Motor neuron (in vitro differentiated cells): ENCODE data around the gene DPM2. TPM values are rescaled to one million over a fixed set of nuclear protein-coding genes. Genes with fewer than 3 reads are reported as not detected.

ENCODE experiments used
- ATAC-seq, 8 experiments: fragments of 200-7000 bp; cut with Tn5 transposase; replicated peaks in 6 of 8; 2 replicates each; pipeline ENCODE4 v1.8.0; 2021; ENCODE audit warnings: mild to moderate bottlenecking in 8 of 8, moderate library complexity in 8 of 8
- H3K27ac ChIP-seq, 2 donors: fragments of 250-450 bp; sonication (Bioruptor Pico); 2 replicates each; pipeline ENCODE4 v1.9.0; 2021; ENCODE audit warnings: antibody characterized with exemption in 2 of 2, mild to moderate bottlenecking in 2 of 2, moderate library complexity in 1 of 2
- H3K4me1 ChIP-seq, 2 donors: fragments of 250-450 bp; sonication (Bioruptor Pico); replicated peaks in 1 of 2; 2 replicates each; pipeline ENCODE4 v1.6.1; 2021; ENCODE audit warnings: antibody characterized with exemption in 2 of 2, mild to moderate bottlenecking in 2 of 2, moderate library complexity in 1 of 2
- H3K4me3 ChIP-seq, 5 donors: fragments of 250-450 bp; sonication (Bioruptor Pico); 2 replicates each; pipeline ENCODE4 v1.9.0; 2021; ENCODE audit warnings: antibody characterized with exemption in 5 of 5, mild to moderate bottlenecking in 5 of 5, moderate library complexity in 4 of 5
- WGBS, 10 experiments: fragments of 450-650 bp; shearing (Covaris generic); methylation state at CpG; one replicate each; pipeline ENCODE4 v1.0.0; 2022; 5-methylcytosine and 5-hydroxymethylcytosine counted together
- in situ Hi-C, 9 experiments: fragments of 400-800 bp; cut with MboI; loops; one replicate each; pipeline ENCODE4 v1.15.0; 2021; ENCODE audit warnings: low sequenced_read_pairs in 9 of 9, low pct_unique_long_range_greater_than_20kb in 2 of 9; ENCODE audit not compliant: unreplicated experiment in 9 of 9
- total RNA-seq, 8 experiments: library from RNA; unstranded; fragments of 300-600 nt; gene quantifications; 2 replicates each; pipeline versions ENCODE4 v1.2.3 to v1.2.4, GENCODE V29; 2022

The DPM2 gene
- total RNA-seq, 8 experiments from 2014 or later: 22.5 to 37.6 (median 28.8) TPM

- peak in 3 of 8 experiments; percentile 1 for ATAC-seq
- H3K4me3 ChIP-seq: no peak overlapping the region
- in situ Hi-C loops: loop anchor here (25.0 kb wide), 1 partner anchor 331 kb away; no protein-coding TSS in a partner anchor
- WGBS, 10 experiments: 68 to 100% (median 90%) methylated on average over 1 to 5 of the region's 8 CpGs; no CpG with 5 or more reads in 2 of the 10 experiments
- H3K27ac ChIP-seq: no peak overlapping the region
- peaks cover 6 to 21% of the 10 kb centered on the region in 2 donors for H3K4me1 ChIP-seq
Measured at GRCh38 chr9:127918183-127919107, 19.2 kb downstream of the DPM2 start.

GRCh38 chr9:127917603-127918002, 20.1 kb downstream of the DPM2 start:
- in situ Hi-C loops: loop anchor here (25.0 kb wide), 1 partner anchor 330 kb away; no protein-coding TSS in a partner anchor
- Histone ChIP-seq H3K27ac (no peak overlapping the region), H3K4me3 (peak overlapping the region in 4 of 5 donors; percentile 45 to 57 (median 46)), H3K4me1 (peaks cover 6 to 21% of the 10 kb centered on the region in 2 donors)
- ATAC-seq: no peak
- 17 to 100% (median 72%) methylated on average over 1 to 3 of the region's 6 CpGs; no CpG with 5 or more reads in 6 of the 10 experiments for WGBS, 10 experiments

- Histone ChIP-seq H3K27ac (peak within 1 kb of the TSS in 1 of 2 donors; percentile 17), H3K4me3 (peak within 1 kb of the TSS; percentile 45 to 57 (median 46)), H3K4me1 (peaks cover 6 to 21% of the 10 kb centered on the region in 2 donors)
- ATAC-seq: peak; percentile 69 to 92 (median 88)
- in situ Hi-C loops: loop anchor here (25.0 kb wide), 1 partner anchor 330 kb away; no protein-coding TSS in a partner anchor
- WGBS, 10 experiments: 0 to 37% (median 17%) methylated on average over 1 to 7 of the region's 71 CpGs; no CpG with 5 or more reads in 4 of the 10 experiments
Measured at GRCh38 chr9:127916720-127917581, 20.7 kb downstream of the DPM2 start, which contains the start of gene ST6GALNAC4. TSS of gene ST6GALNAC4 (minus strand) at chr9:127917041. CDS start at chr9:127916419, 622 bp downstream.

DNA sequence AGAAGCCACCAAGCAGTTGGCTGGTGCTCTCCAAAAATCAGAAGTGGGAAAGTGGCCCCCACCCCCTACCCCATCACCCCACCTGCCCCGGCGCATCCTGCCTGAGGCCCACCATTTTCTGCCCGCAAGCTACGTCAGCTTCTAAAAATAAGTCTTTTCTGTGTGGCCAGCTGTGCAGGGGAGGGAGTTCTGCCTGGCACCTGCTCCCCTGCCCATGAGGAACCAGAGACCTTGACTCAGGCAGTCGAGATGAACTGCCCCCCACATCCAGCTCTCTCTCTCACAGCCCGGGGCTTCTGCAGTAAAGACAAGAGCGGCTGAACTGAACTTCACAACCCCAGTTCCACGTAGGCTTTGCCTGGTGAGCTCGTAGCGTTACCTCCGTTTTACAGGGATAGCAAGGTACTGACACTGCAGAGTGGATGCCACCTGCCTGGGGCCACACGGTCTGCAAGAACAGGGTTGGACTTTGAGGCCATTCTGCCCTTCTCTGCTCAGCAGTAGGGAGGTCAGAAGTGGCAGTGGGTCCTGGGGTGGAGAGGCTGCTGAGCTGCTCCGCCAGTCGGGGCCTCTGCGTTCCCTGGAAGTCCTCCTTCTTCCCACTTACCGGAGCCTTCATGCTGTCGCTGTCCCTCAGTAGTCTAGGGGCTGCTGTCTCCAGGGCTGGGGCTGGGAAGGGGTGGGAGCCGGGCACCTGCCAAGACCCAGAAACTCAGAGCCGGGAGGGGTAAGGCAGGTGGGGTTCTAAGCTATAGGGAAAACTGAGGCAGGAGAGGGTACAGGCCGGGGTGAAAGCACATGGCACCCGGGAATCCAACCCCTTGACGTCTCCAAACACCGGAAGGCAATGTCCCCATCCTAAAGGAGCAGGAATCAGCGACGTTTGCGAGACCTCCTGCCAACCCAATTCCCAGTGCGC, 21.6 kb downstream of the DPM2 start:
- peaks cover 6 to 21% of the 10 kb centered on the region in 2 donors for H3K4me1 ChIP-seq
- 0 to 60% (median 43%) methylated on average over 2 to 11 of the region's 27 CpGs; no CpG with 5 or more reads in 2 of the 10 experiments for WGBS, 10 experiments
- peak in 7 of 8 experiments; percentile 0 to 23 (median 3) for ATAC-seq
- peak overlapping the region; percentile 45 to 57 (median 46) for H3K4me3 ChIP-seq
- in situ Hi-C loops: loop anchor here (25.0 kb wide), 1 partner anchor 329 kb away; no protein-coding TSS in a partner anchor
- peak overlapping the region in 1 of 2 donors; percentile 17 for H3K27ac ChIP-seq

DNA sequence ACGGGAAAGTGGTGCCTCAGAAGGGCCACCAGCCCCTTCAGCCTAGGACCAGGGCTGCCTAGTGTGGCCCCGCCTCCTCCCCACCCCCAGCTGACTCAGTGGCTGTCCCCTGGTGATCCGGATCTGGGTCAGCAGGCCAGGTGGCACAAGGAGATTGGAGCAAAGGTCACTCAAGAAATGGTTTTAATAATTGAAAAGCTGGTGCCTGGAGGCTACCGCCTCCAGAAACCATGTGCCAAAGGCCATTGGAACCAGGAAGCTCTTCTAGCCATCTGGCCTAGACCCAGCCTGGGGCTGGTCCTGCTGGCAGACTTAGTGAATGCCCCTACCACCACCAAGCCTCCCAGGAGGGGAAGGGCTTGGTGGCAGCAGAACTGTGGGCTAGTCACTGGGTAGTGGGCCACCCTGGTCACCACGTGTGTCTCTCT, 22.3 kb downstream of the DPM2 start:
- in situ Hi-C loops: loop anchor here (25.0 kb wide), 1 partner anchor 328 kb away; no protein-coding TSS in a partner anchor
- WGBS, 10 experiments: 0% methylated on average over 1 of the region's 5 CpGs; no CpG with 5 or more reads in 9 of the 10 experiments
- Histone ChIP-seq H3K27ac (no peak overlapping the region), H3K4me1 (peaks cover 8 to 23% of the 10 kb centered on the region in 2 donors), H3K4me3 (no peak overlapping the region)
- ATAC-seq: no peak

- H3K4me3 ChIP-seq: no peak overlapping the region
- in situ Hi-C loops: loop anchor here (25.0 kb wide), 1 partner anchor 326 kb away; no protein-coding TSS in a partner anchor
- no peak for ATAC-seq
- H3K27ac ChIP-seq: no peak overlapping the region
- 94 to 100% methylated on average over 1 to 3 of the region's 11 CpGs; no CpG with 5 or more reads in 8 of the 10 experiments for WGBS, 10 experiments
- peaks cover 8 to 24% of the 10 kb centered on the region in 2 donors for H3K4me1 ChIP-seq
Measured at GRCh38 chr9:127913682-127914081, 24.0 kb downstream of the DPM2 start.

DNA sequence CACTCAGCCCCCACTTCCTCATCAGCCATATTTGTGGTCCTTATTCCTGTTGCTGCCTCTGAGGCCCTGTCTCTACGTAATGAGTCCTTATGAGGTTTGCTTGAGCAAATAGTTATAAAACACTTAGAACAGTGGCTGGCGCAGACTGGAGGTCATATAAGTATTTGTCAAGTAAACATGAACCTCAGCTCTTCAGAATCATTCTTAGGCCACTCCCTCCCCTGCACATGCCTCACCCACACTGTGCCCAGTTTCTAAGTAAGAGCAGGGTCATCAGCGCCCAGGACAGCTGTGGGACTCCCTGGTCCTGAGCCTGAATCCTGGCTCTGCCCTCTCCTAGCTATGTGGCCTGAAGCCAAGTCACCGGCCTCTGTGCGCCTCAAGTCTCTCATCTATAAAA, 24.8 kb downstream of the DPM2 start:
- Histone ChIP-seq H3K4me3 (no peak overlapping the region), H3K27ac (no peak overlapping the region), H3K4me1 (peaks cover 8 to 20% of the 10 kb centered on the region in 2 donors)
- in situ Hi-C loops: loop anchor here (25.0 kb wide), 1 partner anchor 326 kb away; no protein-coding TSS in a partner anchor
- WGBS, 10 experiments: 62 to 100% (median 100%) methylated on average over 1 to 4 of the region's 5 CpGs; no CpG with 5 or more reads in 3 of the 10 experiments
- ATAC-seq: no peak

DNA sequence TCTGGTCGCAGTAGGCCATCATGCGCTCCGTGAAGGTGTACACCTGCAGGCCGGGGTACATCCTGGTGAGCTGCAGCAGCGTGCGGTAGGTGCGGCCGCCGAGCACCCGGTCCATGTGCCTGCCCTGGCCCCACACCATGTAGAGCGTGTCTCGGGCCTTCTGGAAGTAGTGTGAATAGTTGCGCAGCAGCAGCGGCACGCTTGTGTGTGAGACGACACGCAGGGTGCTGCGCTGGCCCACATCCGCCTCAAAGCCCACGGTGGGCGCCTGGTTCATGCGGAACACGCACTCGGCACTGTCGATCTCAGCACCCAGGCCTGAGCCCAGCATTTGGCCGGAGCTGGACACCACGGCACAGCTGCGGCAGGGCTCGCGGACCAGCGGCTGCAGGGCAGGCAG, 25.4 kb downstream of the DPM2 start:
- Histone ChIP-seq H3K4me1 (peaks cover 8 to 15% of the 10 kb centered on the region in 2 donors), H3K27ac (no peak overlapping the region), H3K4me3 (no peak overlapping the region)
- in situ Hi-C loops: loop anchor here (25.0 kb wide), 1 partner anchor 325 kb away; no protein-coding TSS in a partner anchor
- WGBS, 10 experiments: 80 to 97% (median 93%) methylated on average over 1 to 11 of the region's 31 CpGs; no CpG with 5 or more reads in 7 of the 10 experiments
- no peak for ATAC-seq

GRCh38 chr9:127910613-127911205, 26.9 kb downstream of the DPM2 start:
- ATAC-seq: peak; percentile 14 to 93 (median 46)

GRCh38 chr9:127909839-127910273, 27.8 kb downstream of the DPM2 start:
- ATAC-seq: no peak
- H3K4me1 ChIP-seq: peaks cover 11 to 17% of the 10 kb centered on the region in 2 donors
- WGBS, 10 experiments: 40 to 82% methylated on average over 2 to 5 of the region's 17 CpGs; no CpG with 5 or more reads in 8 of the 10 experiments
- H3K27ac ChIP-seq: no peak overlapping the region
- in situ Hi-C loops: loop anchor here (25.0 kb wide), 1 partner anchor 323 kb away; no protein-coding TSS in a partner anchor
- H3K4me3 ChIP-seq: no peak overlapping the region

More at GRCh38 chr9:127910613-127911205, 26.9 kb downstream of the DPM2 start:
- no peak overlapping the region for H3K27ac ChIP-seq
- peaks cover 11 to 20% of the 10 kb centered on the region in 2 donors for H3K4me1 ChIP-seq
- in situ Hi-C loops: loop anchor here (25.0 kb wide), 1 partner anchor 323 kb away; no protein-coding TSS in a partner anchor
- no peak overlapping the region for H3K4me3 ChIP-seq
- WGBS, 10 experiments: 40 to 100% (median 74%) methylated on average over 1 to 2 of the region's 6 CpGs; no CpG with 5 or more reads in 4 of the 10 experiments

DNA sequence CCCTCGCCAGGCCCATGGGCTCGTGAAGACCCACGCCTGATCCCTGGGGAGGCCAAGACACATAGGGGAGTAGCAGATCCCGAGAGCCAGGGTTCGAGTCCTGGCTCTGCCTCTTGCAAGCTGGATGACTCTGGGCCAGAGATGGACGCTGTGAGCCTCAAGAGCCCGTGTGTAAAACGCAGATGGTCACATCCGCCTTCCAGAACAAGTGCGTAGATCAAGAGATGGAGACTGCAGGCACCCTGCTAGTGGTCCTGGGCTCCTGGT, 29.1 kb downstream of the DPM2 start:
- WGBS, 10 experiments: 100% methylated on average over 1 of the region's 10 CpGs; no CpG with 5 or more reads in 8 of the 10 experiments
- H3K4me3 ChIP-seq: no peak overlapping the region
- no peak overlapping the region for H3K27ac ChIP-seq
- peaks cover 14 to 27% of the 10 kb centered on the region in 2 donors for H3K4me1 ChIP-seq
- in situ Hi-C loops: loop anchor here (25.0 kb wide), 1 partner anchor 321 kb away; no protein-coding TSS in a partner anchor
- ATAC-seq: no peak
